ENCODE results near the gene TRIM36. TPM values are rescaled to one million over a fixed set of nuclear protein-coding genes. Genes with fewer than 3 reads are reported as not detected.

Gene TRIM36
- total RNA-seq, 1 experiment from 2014 or later: 12.6 TPM

- TF ChIP-seq REST (IDR thresholded peaks at IDR 0.05; ENCODE audit: low read depth) (no peak), EZH2phosphoT487 (IDR thresholded peaks at IDR 0.05; ENCODE audit: borderline replicate concordance) (no peak)
Measured at GRCh38 chr5:115194676-115195075, 25.0 kb upstream of the TRIM36 start (continued).

- Histone ChIP-seq H3K27me3 (ENCODE audit: insufficient read depth, low read length) (no peaks in the 10 kb centered on the region), H3K4me2 (ENCODE audit: low read length) (no peak overlapping the region), H3K9ac (ENCODE audit: low read length) (no peak overlapping the region), H3K9me3 (ENCODE audit: control insufficient read depth in 1 of 2, insufficient read depth in 1 of 2, low read depth in 1 of 2, low read length in 2 of 2) (no peaks in the 10 kb centered on the region), H3K4me1 (ENCODE audit: control insufficient read depth in 1 of 2, insufficient read depth in 2 of 2, low read length in 2 of 2) (no peaks in the 10 kb centered on the region), H3K79me2 (ENCODE audit: insufficient read depth, low read length) (no peaks in the 10 kb centered on the region), H3K4me3 (replicated peaks in 1 of 2; ENCODE audit: low read depth in 1 of 2, low read length in 2 of 2) (no peak overlapping the region), H3K27ac (ENCODE audit: low read depth, low read length) (no peak overlapping the region), H4K20me1 (ENCODE audit: insufficient read depth) (no peaks in the 10 kb centered on the region), H3K9me2 (ENCODE audit: insufficient read depth) (no peaks in the 10 kb centered on the region), H2AFZ (ENCODE audit: low read depth, low read length, poor library complexity, severe bottlenecking) (no peak overlapping the region), H3K36me3 (ENCODE audit: control insufficient read depth in 1 of 2, insufficient read depth in 2 of 2, low read length in 2 of 2) (no peaks in the 10 kb centered on the region)
- CTCF ChIA-PET: no interaction called here
- RAD21 ChIA-PET (ENCODE audit: low non-redundant PET in 1 of 2, low total read pairs in 2 of 2, uncharacterized antibody in 2 of 2, unreplicated experiment in 2 of 2): no interaction called here
- no peak for DNase-seq (ENCODE audit: low read depth, low spot score)
- intact Hi-C loops (cut with micrococcal nuclease): no loop called here
- POLR2A ChIA-PET: no interaction called here
- no TSS peak for BruUV-seq (replicated peaks)
- no peak for ATAC-seq
- TF ChIP-seq SRF (IDR thresholded peaks at IDR 0.05; ENCODE audit: low read depth) (no peak), RAD21 (IDR thresholded peaks at IDR 0.05; ENCODE audit: low read depth) (no peak), REST (IDR thresholded peaks at IDR 0.05; ENCODE audit: low read depth) (no peak), CTCF (IDR thresholded peaks at IDR 0.05 in 2 of 3, conservative IDR thresholded peaks at IDR 0.05 in 1 of 3; ENCODE audit: borderline replicate concordance in 1 of 3, insufficient read depth in 1 of 3, low read depth in 2 of 3, low read length in 2 of 3) (no peak), EZH2 (IDR thresholded peaks at IDR 0.05) (no peak)
Measured at GRCh38 chr5:115193295-115193694, 23.6 kb upstream of the TRIM36 start.
